Thyroid gland (tissue), 4 donors: Measurements from ENCODE around the gene MAD1L1. TPM values are rescaled to one million over a fixed set of nuclear protein-coding genes. Genes with fewer than 3 reads are reported as not detected.
"Not testable (repeated sequence)": the region's sequence is repeated elsewhere in the genome, so short reads cannot be mapped to it uniquely, and the experiment has no call there.

Experiments used
- DNase-seq, 2 donors: peaks; one replicate each; pipeline ENCODE4 v3.0.0-alpha.2; 2019
- H3K27ac ChIP-seq, 3 donors: fragments of 200-600 bp; sonication (generic); 1 replicate in 2 of 3; 2 replicates in 1 of 3; pipeline ENCODE4 v1.5.1; 2016 to 2019; ENCODE audit warnings: mild to moderate bottlenecking in 1 of 3, moderate library complexity in 1 of 3
- H3K27me3 ChIP-seq: fragments of 200-600 bp; sonication (generic); one replicate; pipeline ENCODE4 v1.5.1; 2019
- H3K36me3 ChIP-seq, 2 donors: fragments of 200-600 bp; sonication (generic); one replicate each; pipeline ENCODE4 v1.5.1; 2016 to 2019
- H3K4me1 ChIP-seq, 2 donors: fragments of 200-600 bp; sonication (generic); one replicate each; pipeline ENCODE4 v1.5.1; 2017 to 2019
- H3K4me3 ChIP-seq, 3 donors: fragments of 200-600 bp; sonication (generic); replicated peaks in 1 of 3; 1 replicate in 2 of 3; 2 replicates in 1 of 3; pipeline ENCODE4 v1.5.1; 2016; ENCODE audit warnings: mild to moderate bottlenecking in 1 of 3
- H3K9me3 ChIP-seq: fragments of 200-600 bp; sonication (generic); one replicate; pipeline ENCODE4 v1.5.1; 2017
- POLR2A ChIP-seq, 2 donors: fragments of 450-650 bp; IDR thresholded peaks; one replicate each; pipeline ENCODE4 v1.6.1; 2017; ENCODE audit warnings: antibody characterized with exemption in 2 of 2, mild to moderate bottlenecking in 2 of 2, moderate library complexity in 1 of 2
- WGBS, 2 donors: methylation state at CpG; one replicate each; pipeline ENCODE4 v1.1.5; 2017; 5-methylcytosine and 5-hydroxymethylcytosine counted together
- intact Hi-C: fragments of 100-400 bp; cut with DNase I; formaldehyde crosslinking; loops from one replicate; pipeline ENCODE4 v1.15.1; 2023
- total RNA-seq, 4 donors: library from RNA; depleted of rRNA; stranded (reverse); fragments of >200 nt; gene quantifications; one replicate each; pipeline ENCODE4 v1.2.3, GENCODE V29; 2016
- TF ChIP-seq, protein P1 (sequence below), 6 experiments: fragments of 200-600 bp in 3 of 6; fragments of 450-650 bp in 3 of 6; sonication (generic) in 3 of 6; IDR thresholded peaks; one replicate each; pipeline ENCODE4 v1.5.1; 2016 to 2019; ENCODE audit warnings: antibody characterized with exemption in 6 of 6, mild to moderate bottlenecking in 2 of 6, inconsistent platforms in 1 of 6, moderate library complexity in 1 of 6

Gene MAD1L1
- total RNA-seq, 4 donors from 2014 or later, result 27.4 to 38.6 (median 33.9) TPM

DNA sequence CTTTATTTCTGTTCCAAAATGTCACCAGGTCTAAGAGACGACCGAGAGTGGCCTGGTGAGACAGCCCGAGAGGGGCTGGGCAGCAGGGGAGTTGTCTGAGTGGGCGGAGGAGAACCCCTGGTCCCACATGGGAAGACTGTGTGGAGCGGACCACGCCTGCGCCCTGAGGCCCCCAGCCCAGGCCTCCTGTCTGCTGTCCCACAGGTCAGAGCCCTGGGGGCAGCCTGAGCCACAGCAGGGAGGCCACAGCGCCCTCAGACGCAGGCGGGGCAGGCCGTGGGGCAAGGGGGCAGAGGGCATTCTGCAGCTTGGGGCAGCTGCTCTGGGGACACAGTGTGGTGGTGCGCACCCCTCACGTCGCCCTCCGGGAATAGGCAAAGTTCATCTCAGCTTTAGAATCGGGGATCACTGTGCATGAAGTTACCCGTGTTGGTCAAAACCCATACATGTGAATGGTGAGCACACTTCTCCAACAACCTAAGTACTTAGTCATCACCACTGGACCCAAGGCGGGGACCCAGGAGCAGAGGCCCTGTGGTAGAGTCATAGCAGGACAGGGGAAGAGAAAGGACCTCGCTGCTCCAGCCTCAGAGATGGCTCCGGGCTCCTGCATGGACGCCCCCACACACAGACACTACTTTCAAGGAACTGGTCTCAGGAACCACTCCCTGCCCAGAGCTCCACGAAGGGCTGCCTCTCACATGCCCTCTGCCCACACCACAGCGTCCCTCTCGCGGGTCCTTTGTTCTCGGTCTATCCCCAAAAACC is 348.0 kb downstream of the MAD1L1 start:
- H3K4me3 ChIP-seq, result no peak overlapping the region
- no peaks in the 10 kb centered on the region for H3K27me3 ChIP-seq
- intact Hi-C loops, result no loop called here
- no peak for DNase-seq
- no peaks in the 10 kb centered on the region for H3K4me1 ChIP-seq
- no peaks in the 10 kb centered on the region for H3K36me3 ChIP-seq
- H3K9me3 ChIP-seq, result no peaks in the 10 kb centered on the region
- WGBS, 2 donors, result 91 to 96% methylated on average over 22 to 23 of the region's 26 CpGs
- H3K27ac ChIP-seq, result no peak overlapping the region
- TF ChIP-seq POLR2A (IDR thresholded peaks at IDR 0.05), result no peak
- TF ChIP-seq, protein P1, sequence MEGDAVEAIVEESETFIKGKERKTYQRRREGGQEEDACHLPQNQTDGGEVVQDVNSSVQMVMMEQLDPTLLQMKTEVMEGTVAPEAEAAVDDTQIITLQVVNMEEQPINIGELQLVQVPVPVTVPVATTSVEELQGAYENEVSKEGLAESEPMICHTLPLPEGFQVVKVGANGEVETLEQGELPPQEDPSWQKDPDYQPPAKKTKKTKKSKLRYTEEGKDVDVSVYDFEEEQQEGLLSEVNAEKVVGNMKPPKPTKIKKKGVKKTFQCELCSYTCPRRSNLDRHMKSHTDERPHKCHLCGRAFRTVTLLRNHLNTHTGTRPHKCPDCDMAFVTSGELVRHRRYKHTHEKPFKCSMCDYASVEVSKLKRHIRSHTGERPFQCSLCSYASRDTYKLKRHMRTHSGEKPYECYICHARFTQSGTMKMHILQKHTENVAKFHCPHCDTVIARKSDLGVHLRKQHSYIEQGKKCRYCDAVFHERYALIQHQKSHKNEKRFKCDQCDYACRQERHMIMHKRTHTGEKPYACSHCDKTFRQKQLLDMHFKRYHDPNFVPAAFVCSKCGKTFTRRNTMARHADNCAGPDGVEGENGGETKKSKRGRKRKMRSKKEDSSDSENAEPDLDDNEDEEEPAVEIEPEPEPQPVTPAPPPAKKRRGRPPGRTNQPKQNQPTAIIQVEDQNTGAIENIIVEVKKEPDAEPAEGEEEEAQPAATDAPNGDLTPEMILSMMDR (IDR thresholded peaks at IDR 0.05), result no peak

DNA sequence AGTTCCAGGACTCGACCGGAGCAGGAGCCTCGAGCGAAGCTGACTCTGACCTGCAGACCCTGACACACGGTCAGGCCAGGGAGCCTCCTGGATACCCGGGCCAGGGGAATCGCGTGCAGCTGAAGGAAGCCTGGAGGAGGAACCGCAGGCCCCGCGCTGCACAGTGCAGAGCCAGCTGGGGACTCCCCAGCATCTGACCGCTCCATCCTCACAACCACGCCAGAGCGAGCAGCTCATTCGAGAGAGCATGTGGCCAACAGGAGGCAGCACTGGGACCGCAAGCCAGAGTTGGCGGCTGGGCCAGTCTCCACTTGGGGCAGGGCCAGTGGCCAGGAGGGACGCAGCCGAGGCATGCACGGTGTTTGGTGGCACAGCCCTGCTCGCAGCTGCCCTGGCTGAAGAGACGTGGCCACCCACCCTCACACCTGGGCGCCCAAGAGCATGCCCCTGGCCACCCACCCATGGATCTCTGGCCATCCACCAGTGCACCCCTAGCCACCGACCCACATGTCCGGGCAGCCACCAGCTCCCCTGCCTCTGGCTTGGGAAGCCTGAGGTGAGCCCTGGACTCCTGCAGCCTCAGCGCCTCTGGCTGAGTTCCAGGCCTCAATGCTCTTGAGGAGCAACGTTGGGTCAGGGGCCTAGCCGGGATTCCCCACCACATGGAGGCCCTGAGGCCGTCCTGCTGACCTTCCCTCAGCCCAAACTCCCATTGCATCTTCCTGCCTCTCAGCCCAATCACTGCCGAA is 348.7 kb downstream of the MAD1L1 start:
- no peak overlapping the region for H3K4me3 ChIP-seq
- no peak for TF ChIP-seq POLR2A (IDR thresholded peaks at IDR 0.05)
- TF ChIP-seq, protein P1 (IDR thresholded peaks at IDR 0.05), result no peak
- H3K9me3 ChIP-seq, result no peaks in the 10 kb centered on the region
- H3K4me1 ChIP-seq, result no peaks in the 10 kb centered on the region
- H3K36me3 ChIP-seq, result no peaks in the 10 kb centered on the region
- no peaks in the 10 kb centered on the region for H3K27me3 ChIP-seq
- intact Hi-C loops, result no loop called here
- WGBS, 2 donors, result 76 to 83% methylated on average over 13 to 16 of the region's 30 CpGs
- no peak for DNase-seq
- no peak overlapping the region for H3K27ac ChIP-seq

DNA sequence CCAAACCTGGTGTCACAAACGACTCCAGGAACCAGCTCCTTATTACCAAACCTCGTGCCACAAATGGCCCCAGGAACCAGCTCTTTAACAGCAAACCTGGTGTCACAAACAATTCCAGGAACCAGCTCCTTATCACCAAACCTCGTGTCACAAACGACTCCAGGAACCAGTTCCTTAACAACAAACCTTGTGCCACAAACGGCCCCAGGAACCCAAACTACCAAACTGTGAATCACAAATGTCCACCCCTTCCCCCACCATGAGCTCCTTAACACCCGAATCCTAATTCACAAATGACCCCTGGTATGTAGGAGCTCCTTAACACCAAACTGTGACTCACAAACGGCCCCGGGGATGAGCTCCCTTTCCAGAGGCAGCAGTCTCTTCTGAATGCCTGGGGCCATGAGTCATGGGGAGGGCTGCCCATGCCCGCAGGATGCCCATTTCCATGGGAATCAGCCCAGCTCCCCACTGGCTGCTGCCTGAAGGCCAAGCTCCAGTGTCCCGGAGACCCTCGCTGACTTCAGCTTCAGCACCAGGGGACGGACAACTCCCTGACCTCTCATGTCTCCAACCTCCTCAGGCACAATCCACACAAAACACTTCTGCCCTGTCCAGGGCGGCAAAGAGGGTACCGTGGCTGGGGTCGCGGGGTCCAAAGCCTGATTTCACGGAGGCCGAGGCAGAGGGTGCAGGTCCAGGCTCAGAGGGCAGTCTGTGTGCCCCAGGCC is 349.5 kb downstream of the MAD1L1 start:
- no peak for DNase-seq
- no peaks in the 10 kb centered on the region for H3K36me3 ChIP-seq
- no peaks in the 10 kb centered on the region for H3K9me3 ChIP-seq
- H3K4me1 ChIP-seq, result no peaks in the 10 kb centered on the region
- no peak overlapping the region for H3K27ac ChIP-seq
- TF ChIP-seq POLR2A (IDR thresholded peaks at IDR 0.05), result no peak
- H3K4me3 ChIP-seq, result no peak overlapping the region
- 61 to 75% methylated on average over 11 to 18 of the region's 18 CpGs for WGBS, 2 donors
- H3K27me3 ChIP-seq, result no peaks in the 10 kb centered on the region
- intact Hi-C loops, result no loop called here

DNA sequence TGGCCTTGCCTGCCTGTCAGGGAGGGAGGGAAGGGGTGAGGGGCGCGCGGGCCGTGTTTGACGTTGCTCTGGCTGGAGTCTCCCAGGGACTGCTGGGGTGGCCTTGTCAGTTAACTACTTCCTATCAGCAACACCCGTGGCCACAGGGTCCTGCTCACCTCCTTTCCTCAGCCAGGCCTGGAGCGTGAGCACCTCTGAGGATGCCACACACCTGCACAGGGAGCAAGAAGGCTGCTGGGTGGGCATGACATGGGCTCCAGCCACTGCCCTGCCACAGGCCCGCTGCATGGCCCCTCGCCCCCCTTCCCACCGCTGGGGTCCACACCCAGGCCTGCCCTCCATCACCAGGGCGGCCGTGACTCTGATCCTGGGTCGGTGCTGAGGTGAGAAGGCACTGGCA is 350.3 kb downstream of the MAD1L1 start:
- Histone ChIP-seq H3K4me3 (no peak overlapping the region), H3K27ac (no peak overlapping the region), H3K4me1 (no peaks in the 10 kb centered on the region), H3K27me3 (no peaks in the 10 kb centered on the region), H3K36me3 (no peaks in the 10 kb centered on the region), H3K9me3 (no peaks in the 10 kb centered on the region)
- WGBS, 2 donors, result 83 to 84% methylated on average over 10 to 12 of the region's 13 CpGs
- DNase-seq, result no peak
- intact Hi-C loops, result no loop called here
- no peak for TF ChIP-seq POLR2A (IDR thresholded peaks at IDR 0.05)
- TF ChIP-seq, protein P1 (IDR thresholded peaks at IDR 0.05), result no peak

DNA sequence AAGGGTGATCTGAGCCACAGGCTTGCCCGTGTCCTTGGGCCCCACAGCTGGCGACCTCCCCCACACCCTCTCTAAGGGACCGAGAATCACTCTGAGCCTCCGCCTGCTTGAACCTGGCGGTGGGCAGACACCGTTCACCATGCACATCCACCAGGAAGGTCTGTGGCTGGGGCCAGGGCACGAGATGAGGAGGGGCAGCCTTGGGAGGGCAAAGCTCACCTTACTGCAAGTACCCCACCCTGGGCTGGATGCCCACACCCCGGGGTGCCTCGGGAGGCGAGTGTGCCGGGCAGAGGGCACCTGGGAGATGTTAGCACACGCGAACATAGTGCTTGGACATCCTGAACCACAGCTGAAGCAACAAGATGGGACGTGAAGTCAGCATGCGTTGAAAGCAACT is 350.8 kb downstream of the MAD1L1 start:
- intact Hi-C loops, result no loop called here

DNA sequence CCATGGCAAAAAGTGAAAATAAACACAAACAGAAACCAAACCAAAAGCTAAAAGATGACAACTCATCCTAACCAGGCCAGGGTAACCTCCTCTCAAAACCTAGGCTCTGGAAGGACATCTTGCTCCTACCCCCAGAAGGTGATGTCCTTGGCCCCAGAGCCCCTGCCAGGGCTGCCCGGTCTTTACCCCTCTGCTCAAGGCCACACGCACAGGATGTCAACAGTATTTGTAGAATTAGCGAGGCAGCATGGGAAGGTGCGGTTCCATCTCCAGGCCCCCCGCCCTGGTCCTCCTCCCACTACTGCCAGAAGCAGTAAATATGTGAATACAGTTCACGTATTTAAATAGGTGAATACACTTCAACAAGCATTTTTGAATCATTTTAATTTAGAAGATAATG is 356.1 kb downstream of the MAD1L1 start:
- H3K4me1 ChIP-seq, result peaks cover 0 to 16% of the 10 kb centered on the region in 2 donors
- H3K27me3 ChIP-seq, H3K27ac ChIP-seq, H3K9me3 ChIP-seq, intact Hi-C loops, DNase-seq, H3K4me3 ChIP-seq, H3K36me3 ChIP-seq: not testable (repeated sequence)
- 96 to 98% methylated on average over 6 of the region's 6 CpGs for WGBS, 2 donors

More for the DNA sequence above, 350.8 kb downstream of the MAD1L1 start:
- no peaks in the 10 kb centered on the region for H3K4me1 ChIP-seq
- no peaks in the 10 kb centered on the region for H3K9me3 ChIP-seq
- no peak overlapping the region for H3K4me3 ChIP-seq
- 94 to 99% methylated on average over 7 to 8 of the region's 15 CpGs for WGBS, 2 donors
- no peaks in the 10 kb centered on the region for H3K27me3 ChIP-seq
- TF ChIP-seq, protein P1 (IDR thresholded peaks at IDR 0.05), result no peak
- TF ChIP-seq POLR2A (IDR thresholded peaks at IDR 0.05), result no peak
- no peaks in the 10 kb centered on the region for H3K36me3 ChIP-seq
- H3K27ac ChIP-seq, result no peak overlapping the region
- DNase-seq, result no peak
